Heart right ventricle (tissue), 16 donors: ENCODE data around the gene KPNA5. TPM values are rescaled to one million over a fixed set of nuclear protein-coding genes. Genes with fewer than 3 reads are reported as not detected.
"Not testable (repeated sequence)": the region's sequence is repeated elsewhere in the genome, so short reads cannot be mapped to it uniquely, and the experiment has no call there.

Experiments used
- ATAC-seq, 8 donors: fragments of 200-7000 bp; cut with Tn5 transposase; one replicate each; pipeline ENCODE4 v1.9.1; 2020; ENCODE audit warnings: mild to moderate bottlenecking in 8 of 8, moderate library complexity in 8 of 8, moderate number of reproducible peaks in 1 of 8
- DNase-seq, 2 donors: peaks; one replicate each; pipeline ENCODE4 v3.0.0-alpha.2; 2020
- H3K27ac ChIP-seq, 10 donors: fragments of 200-600 bp; sonication (generic) in 2 of 10; one replicate each; pipeline versions ENCODE4 v1.5.0 to v1.8.0; 2020 to 2022; ENCODE audit warnings: mild to moderate bottlenecking in 3 of 10
- H3K27me3 ChIP-seq, 7 donors: fragments of 200-600 bp; one replicate each; pipeline ENCODE4 v1.8.0; 2021 to 2022; ENCODE audit warnings: mild to moderate bottlenecking in 2 of 7
- H3K36me3 ChIP-seq, 9 donors: fragments of 200-600 bp; sonication (generic) in 1 of 9; one replicate each; pipeline versions ENCODE4 v1.5.0 to v1.8.0; 2020 to 2022; ENCODE audit warnings: mild to moderate bottlenecking in 2 of 9
- H3K4me1 ChIP-seq, 9 donors: fragments of 200-600 bp; sonication (generic) in 1 of 9; one replicate each; pipeline versions ENCODE4 v1.5.0 to v1.8.0; 2020 to 2022; ENCODE audit warnings: mild to moderate bottlenecking in 4 of 9
- H3K4me3 ChIP-seq, 10 donors: fragments of 200-600 bp; sonication (generic) in 2 of 10; one replicate each; pipeline versions ENCODE4 v1.5.0 to v1.8.0; 2020 to 2022; ENCODE audit warnings: mild to moderate bottlenecking in 7 of 10, moderate library complexity in 2 of 10
- H3K9me3 ChIP-seq, 11 donors: fragments of 200-600 bp in 10 of 11; sonication (generic) in 2 of 11; one replicate each; pipeline versions ENCODE4 v1.5.0 to v1.8.0; 2013 to 2022; ENCODE audit warnings: mild to moderate bottlenecking in 2 of 11, control low read depth in 1 of 11, moderate library complexity in 1 of 11
- WGBS, 2 donors: extraction: QIAGEN DNeasy Blood & Tissue Kit; methylation state at CpG; one replicate each; pipeline ENCODE4 v1.1.7; 2013; ENCODE audit warnings: inconsistent platforms in 1 of 2; 5-methylcytosine and 5-hydroxymethylcytosine counted together
- intact Hi-C, 10 donors: fragments of 100-400 bp; cut with DNase I; formaldehyde crosslinking; loops; one replicate each; pipeline versions ENCODE4 v1.11.1 to v1.14.2; 2022
- polyA plus RNA-seq, 2 donors: library from polyadenylated mRNA; stranded (reverse); fragments of 200-250 nt; gene quantifications; one replicate each; pipeline ENCODE4 v1.2.3, GENCODE V29; 2013
- total RNA-seq, 10 donors: library from RNA; stranded (reverse); fragmentation: NEBNext Ultra II Directional in 3 of 10; extraction: Animal tissue kit (Norgen Biotek cat#: 25700) in 3 of 10; gene quantifications; one replicate each; pipeline versions ENCODE4 v1.2.1 to v1.2.4, GENCODE V29; 2021 to 2023
- TF ChIP-seq, protein P1 (sequence below), 9 donors: fragments of 200-600 bp; sonication (generic) in 2 of 9; IDR thresholded peaks; one replicate each; pipeline versions ENCODE4 v1.5.0 to v1.8.0; 2021 to 2022; ENCODE audit warnings: antibody characterized with exemption in 9 of 9, mild to moderate bottlenecking in 5 of 9, moderate library complexity in 1 of 9
- donor health status: Arrhythmogenic right ventricular cardiomyopathy.
- donor health status: ischemic (EF 13 %, LVEDD 7.1; RV severe dilation, severe dysfunction).
- donor health status: healthy with polysubstance abuse.
- donor health status: DM: no; HTN: yes; CAD: no.
- donor health status: DM: no; HTN: no; CAD: no.
- donor health status: ischemic (EF 25% LVEDD 6.9; RV normal size, moderate dysfunction).
- donor health status: ischemic (EF 25% LVEDD 5.7; RV mildly dilated, moderate dysfunction).
- donor health status: healthy.
- donor health status: DM: yes; HTN: yes; CAD: no.
- donor health status: Ischemic cardiomyopathy.
- donor health status: ischemic (EF 35%, LVEDD 5.7; RV mildly dilated, moderate dysfunction).
- donor health status: nonischemic (EF 11% LVEDD 7.7; RV severe dilation, severe dysfunction).
- donor health status: DM: yes; HTN: yes; CAD: no.
- donor health status: PGD.
- donor health status: ischemic (EF 29% LVEDD 5.4; RV normal size, mild dysfunction).
- donor health status: nonischemic (EF 23%, LVEDD 6.1; RV moderate dilation, normal function).

Gene KPNA5
- total and polyA plus RNA-seq, 12 donors, result 1.0 to 11.7 (median 7.9) TPM

DNA sequence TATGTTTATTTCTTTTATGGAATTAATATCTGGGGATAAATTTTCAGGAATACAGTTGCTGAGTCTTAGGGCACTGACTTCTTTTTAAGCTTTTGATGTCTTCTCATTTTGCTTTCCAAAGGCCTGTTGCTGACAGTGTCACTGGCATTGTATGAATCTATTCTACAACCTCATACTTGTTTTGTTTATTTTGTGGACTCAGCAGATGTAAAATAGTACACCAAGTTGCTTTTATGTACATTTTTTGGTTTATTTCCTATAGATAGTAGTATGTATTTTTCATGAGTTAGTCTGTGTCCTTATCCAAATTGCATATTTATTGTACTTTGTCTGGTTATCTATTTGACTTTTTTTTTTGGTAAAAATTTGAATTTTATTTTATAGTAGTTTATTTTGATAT lies 49.5 kb downstream of the KPNA5 start:
- DNase-seq (no peak), ATAC-seq (no peak)
- Histone ChIP-seq H3K4me1 (no peaks in the 10 kb centered on the region), H3K4me3 (no peak overlapping the region), H3K27ac (no peak overlapping the region), H3K9me3 (no peaks in the 10 kb centered on the region), H3K27me3 (no peaks in the 10 kb centered on the region), H3K36me3 (peaks cover 0 to 97% (median 26%) of the 10 kb centered on the region in 9 donors)
- intact Hi-C loops, result no loop called here
- TF ChIP-seq, protein P1, sequence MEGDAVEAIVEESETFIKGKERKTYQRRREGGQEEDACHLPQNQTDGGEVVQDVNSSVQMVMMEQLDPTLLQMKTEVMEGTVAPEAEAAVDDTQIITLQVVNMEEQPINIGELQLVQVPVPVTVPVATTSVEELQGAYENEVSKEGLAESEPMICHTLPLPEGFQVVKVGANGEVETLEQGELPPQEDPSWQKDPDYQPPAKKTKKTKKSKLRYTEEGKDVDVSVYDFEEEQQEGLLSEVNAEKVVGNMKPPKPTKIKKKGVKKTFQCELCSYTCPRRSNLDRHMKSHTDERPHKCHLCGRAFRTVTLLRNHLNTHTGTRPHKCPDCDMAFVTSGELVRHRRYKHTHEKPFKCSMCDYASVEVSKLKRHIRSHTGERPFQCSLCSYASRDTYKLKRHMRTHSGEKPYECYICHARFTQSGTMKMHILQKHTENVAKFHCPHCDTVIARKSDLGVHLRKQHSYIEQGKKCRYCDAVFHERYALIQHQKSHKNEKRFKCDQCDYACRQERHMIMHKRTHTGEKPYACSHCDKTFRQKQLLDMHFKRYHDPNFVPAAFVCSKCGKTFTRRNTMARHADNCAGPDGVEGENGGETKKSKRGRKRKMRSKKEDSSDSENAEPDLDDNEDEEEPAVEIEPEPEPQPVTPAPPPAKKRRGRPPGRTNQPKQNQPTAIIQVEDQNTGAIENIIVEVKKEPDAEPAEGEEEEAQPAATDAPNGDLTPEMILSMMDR (IDR thresholded peaks at IDR 0.05), result no peak

- peaks cover 0 to 58% (median 9%) of the 10 kb centered on the region in 9 donors for H3K36me3 ChIP-seq
- H3K9me3 ChIP-seq, result peaks cover 0 to 31% (median 0%) of the 10 kb centered on the region in 11 donors
- TF ChIP-seq, protein P1 (IDR thresholded peaks at IDR 0.05), result no peak
- H3K4me3 ChIP-seq, result no peak overlapping the region
- DNase-seq (no peak), ATAC-seq (no peak)
- H3K27me3 ChIP-seq, result no peaks in the 10 kb centered on the region
- intact Hi-C loops, result no loop called here
- no peak overlapping the region for H3K27ac ChIP-seq
- 99% methylated on average over 3 of the region's 3 CpGs for WGBS, 2 donors
- no peaks in the 10 kb centered on the region for H3K4me1 ChIP-seq
Measured at GRCh38 chr6:116737004-116737403, 56.0 kb downstream of the KPNA5 start.

DNA sequence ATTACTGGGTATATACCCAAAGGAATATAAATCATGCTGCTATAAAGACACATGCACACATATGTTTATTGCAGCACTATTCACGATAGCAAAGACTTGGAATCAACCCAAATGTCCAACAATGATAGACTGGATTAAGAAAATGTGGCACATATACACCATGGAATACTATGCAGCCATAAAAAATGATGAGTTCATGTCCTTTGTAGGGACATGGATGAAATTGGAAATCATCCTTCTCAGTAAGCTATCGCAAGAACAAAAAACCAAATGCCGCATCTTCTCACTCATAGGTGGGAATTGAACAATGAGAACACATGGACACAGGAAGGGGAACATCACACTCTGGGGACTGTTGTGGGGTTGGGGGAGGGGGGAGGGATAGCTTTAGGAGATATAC lies 59.5 kb downstream of the KPNA5 start:
- intact Hi-C loops, ATAC-seq: not testable (repeated sequence)
- whole genome bisulfite sequencing, 2 donors, result 94 to 96% methylated on average over 3 of the region's 3 CpGs

GRCh38 chr6:116741571-116741970 lies 60.6 kb downstream of the KPNA5 start:
- Histone ChIP-seq H3K27ac (no peak overlapping the region), H3K36me3 (peaks cover 0 to 15% (median 0%) of the 10 kb centered on the region in 9 donors), H3K9me3 (peaks cover 0 to 41% (median 0%) of the 10 kb centered on the region in 11 donors), H3K4me3 (no peak overlapping the region), H3K4me1 (no peaks in the 10 kb centered on the region), H3K27me3 (no peaks in the 10 kb centered on the region)
- no peak for ATAC-seq
- TF ChIP-seq, protein P1 (IDR thresholded peaks at IDR 0.05), result no peak
- no peak for DNase-seq
- intact Hi-C loops, result no loop called here
- 67 to 68% methylated on average over 1 of the region's 1 CpG for WGBS, 2 donors

More for the DNA sequence above, 59.5 kb downstream of the KPNA5 start:
- H3K9me3 ChIP-seq, result peaks cover 0 to 38% (median 0%) of the 10 kb centered on the region in 11 donors
- H3K4me1 ChIP-seq, DNase-seq, H3K4me3 ChIP-seq, H3K27me3 ChIP-seq, H3K27ac ChIP-seq: not testable (repeated sequence)
- H3K36me3 ChIP-seq, result peaks cover 0 to 23% (median 0%) of the 10 kb centered on the region in 9 donors

GRCh38 chr6:116745176-116745575 lies 64.2 kb downstream of the KPNA5 start:
- no peak overlapping the region for H3K27ac ChIP-seq
- intact Hi-C loops, result no loop called here
- H3K4me1 ChIP-seq, result no peaks in the 10 kb centered on the region
- TF ChIP-seq, protein P1 (IDR thresholded peaks at IDR 0.05), result no peak
- ATAC-seq, result no peak
- H3K27me3 ChIP-seq, result no peaks in the 10 kb centered on the region
- no peak overlapping the region for H3K4me3 ChIP-seq
- WGBS, 2 donors, result 52 to 60% methylated on average over 5 of the region's 5 CpGs
- H3K36me3 ChIP-seq, result no peaks in the 10 kb centered on the region
- no peak for DNase-seq
- peaks cover 0 to 31% (median 0%) of the 10 kb centered on the region in 11 donors for H3K9me3 ChIP-seq
